WTC11 (cell line): ENCODE measurements around the gene SPAG4. TPM values are rescaled to one million over a fixed set of nuclear protein-coding genes. Genes with fewer than 3 reads are reported as not detected.

Experiments used
- CREB1 ChIP-seq: sonication (generic); formaldehyde crosslinking; IDR thresholded peaks from 2 replicates; pipeline ENCODE4 v1.8.0; 2023; ENCODE audit warnings: mild to moderate bottlenecking, missing genetic modification reagents
- EMX1 ChIP-seq: fragments of 250-450 bp; sonication (Bioruptor Pico); IDR thresholded peaks from 2 replicates; pipeline ENCODE4 v1.8.0; 2021; ENCODE audit warnings: mild to moderate bottlenecking
- ETV6 ChIP-seq: sonication (generic); formaldehyde crosslinking; IDR thresholded peaks from 2 replicates; pipeline ENCODE4 v1.8.1; 2022; ENCODE audit warnings: mild to moderate bottlenecking, missing genetic modification reagents
- NFYB ChIP-seq: sonication (generic); formaldehyde crosslinking; conservative IDR thresholded peaks from 2 replicates; pipeline ENCODE4 v1.8.0; 2022; ENCODE audit warnings: low read depth, missing genetic modification reagents
- NR1H2 ChIP-seq: sonication (generic); formaldehyde crosslinking; IDR thresholded peaks from 2 replicates; pipeline ENCODE4 v1.9.0; 2021; ENCODE audit warnings: mild to moderate bottlenecking, moderate library complexity, missing genetic modification reagents
- NR2C2 ChIP-seq: sonication (generic); formaldehyde crosslinking; IDR thresholded peaks from 2 replicates; pipeline ENCODE4 v1.8.0; 2022; ENCODE audit warnings: mild to moderate bottlenecking, missing genetic modification reagents
- OVOL2 ChIP-seq: fragments of 250-450 bp; sonication (Bioruptor Pico); IDR thresholded peaks from 2 replicates; pipeline ENCODE4 v1.9.0; 2021; ENCODE audit warnings: mild to moderate bottlenecking, borderline replicate concordance
- RELA ChIP-seq: sonication (generic); formaldehyde crosslinking; IDR thresholded peaks from 2 replicates; pipeline ENCODE4 v1.8.1; 2022; ENCODE audit warnings: missing genetic modification reagents, mild to moderate bottlenecking, borderline replicate concordance
- SOX15 ChIP-seq: fragments of 250-450 bp; sonication (Bioruptor Pico); IDR thresholded peaks from 2 replicates; pipeline ENCODE4 v1.9.0; 2021; ENCODE audit warnings: mild to moderate bottlenecking
- TEAD1 ChIP-seq: sonication (generic); formaldehyde crosslinking; IDR thresholded peaks from 2 replicates; pipeline ENCODE4 v1.8.0; 2022; ENCODE audit warnings: mild to moderate bottlenecking, missing genetic modification reagents
- ZNF138 ChIP-seq: sonication (generic); formaldehyde crosslinking; conservative IDR thresholded peaks from 2 replicates; pipeline ENCODE4 v1.8.1; 2022; ENCODE audit warnings: mild to moderate bottlenecking, moderate library complexity, missing genetic modification reagents
- ZNF263 ChIP-seq: sonication (generic); formaldehyde crosslinking; IDR thresholded peaks from 2 replicates; pipeline ENCODE4 v1.8.1; 2022; ENCODE audit warnings: low read depth, mild to moderate bottlenecking, moderate library complexity, missing genetic modification reagents
- ZNF317 ChIP-seq: sonication (generic); formaldehyde crosslinking; IDR thresholded peaks from 2 replicates; pipeline ENCODE4 v1.8.1; 2023; ENCODE audit warnings: low read depth, mild to moderate bottlenecking, moderate library complexity, missing genetic modification reagents, borderline replicate concordance
- total RNA-seq: library from RNA; stranded (reverse); gene quantifications from 3 replicates; pipeline ENCODE4 v1.2.3, GENCODE V29; 2021
- TF ChIP-seq, protein P1 (sequence below): fragments of 250-450 bp; sonication (Bioruptor Pico); IDR thresholded peaks from 2 replicates; pipeline ENCODE4 v1.8.0; 2021; ENCODE audit warnings: mild to moderate bottlenecking
- TF ChIP-seq, protein P2 (sequence below): sonication (generic); formaldehyde crosslinking; IDR thresholded peaks from 2 replicates; pipeline ENCODE4 v1.8.0; 2023; ENCODE audit warnings: mild to moderate bottlenecking, missing genetic modification reagents
- TF ChIP-seq, protein P3 (sequence below): sonication (generic); formaldehyde crosslinking; IDR thresholded peaks from 2 replicates; pipeline ENCODE4 v1.8.1; 2023; ENCODE audit warnings: mild to moderate bottlenecking, missing genetic modification reagents, moderate library complexity
- TF ChIP-seq, protein P4 (sequence below): sonication (generic); formaldehyde crosslinking; IDR thresholded peaks from 2 replicates; pipeline ENCODE4 v1.8.1; 2022; ENCODE audit warnings: mild to moderate bottlenecking, moderate library complexity, missing genetic modification reagents
- TF ChIP-seq, protein P5 (sequence below): sonication (generic); formaldehyde crosslinking; IDR thresholded peaks from 2 replicates; pipeline ENCODE4 v1.8.1; 2022; ENCODE audit warnings: missing genetic modification reagents, borderline replicate concordance
- TF ChIP-seq, protein P6 (sequence below): sonication (generic); formaldehyde crosslinking; IDR thresholded peaks from 2 replicates; pipeline ENCODE4 v1.8.1; 2022; ENCODE audit warnings: mild to moderate bottlenecking, missing genetic modification reagents, moderate library complexity, borderline replicate concordance
- TF ChIP-seq, protein P7 (sequence below): fragments of 250-450 bp; sonication (Bioruptor Pico); IDR thresholded peaks from 2 replicates; pipeline ENCODE4 v1.9.0; 2021; ENCODE audit warnings: mild to moderate bottlenecking, borderline replicate concordance
- TF ChIP-seq, protein P8 (sequence below): sonication (generic); formaldehyde crosslinking; IDR thresholded peaks from 2 replicates; pipeline ENCODE4 v1.8.0; 2022; ENCODE audit warnings: mild to moderate bottlenecking, missing genetic modification reagents
- TF ChIP-seq, protein P9 (sequence below): fragments of 250-450 bp; sonication (Bioruptor Pico); IDR thresholded peaks from 2 replicates; pipeline ENCODE4 v2.1.2; 2022; ENCODE audit warnings: mild to moderate bottlenecking, moderate library complexity

SPAG4 gene
- total RNA-seq, 1 experiment from 2014 or later: 3.5 TPM

DNA sequence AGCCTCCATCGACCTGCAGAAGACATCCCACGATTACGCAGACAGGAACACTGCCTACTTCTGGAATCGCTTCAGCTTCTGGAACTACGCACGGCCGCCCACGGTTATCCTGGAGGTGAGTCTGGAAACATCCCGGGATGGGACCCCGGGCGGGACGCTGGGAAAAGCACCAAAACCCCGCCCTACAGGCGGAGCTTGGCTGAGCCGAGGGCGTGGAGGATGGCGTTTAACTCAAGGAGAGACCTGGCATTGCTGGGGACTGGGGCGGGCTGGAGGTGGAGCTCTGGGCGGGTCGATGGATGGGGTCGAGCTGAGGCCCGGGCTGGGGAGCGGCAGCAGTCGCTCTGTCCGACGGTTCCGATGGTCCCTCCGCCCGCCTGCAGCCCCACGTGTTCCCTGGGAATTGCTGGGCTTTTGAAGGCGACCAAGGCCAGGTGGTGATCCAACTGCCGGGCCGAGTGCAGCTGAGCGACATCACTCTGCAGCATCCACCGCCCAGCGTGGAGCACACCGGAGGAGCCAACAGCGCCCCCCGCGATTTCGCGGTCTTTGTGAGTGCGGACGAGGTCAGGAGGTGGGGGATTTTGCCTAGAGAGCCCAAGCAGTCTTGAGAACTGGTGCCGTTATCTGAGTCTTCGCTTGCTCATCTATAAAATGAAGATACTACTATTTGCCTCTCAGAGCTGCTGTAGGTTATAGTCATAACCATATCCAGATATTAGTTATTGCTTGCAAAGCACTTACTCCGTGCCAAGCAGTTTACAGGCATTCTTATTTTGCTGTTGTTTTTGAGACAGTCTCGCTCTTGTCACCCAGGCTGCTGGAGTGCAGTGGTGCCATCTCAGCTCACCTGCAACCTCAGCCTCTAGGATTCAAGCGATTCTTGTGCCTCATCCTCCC, 3.8 kb downstream of the SPAG4 start (continued):
- TF ChIP-seq, protein P1, sequence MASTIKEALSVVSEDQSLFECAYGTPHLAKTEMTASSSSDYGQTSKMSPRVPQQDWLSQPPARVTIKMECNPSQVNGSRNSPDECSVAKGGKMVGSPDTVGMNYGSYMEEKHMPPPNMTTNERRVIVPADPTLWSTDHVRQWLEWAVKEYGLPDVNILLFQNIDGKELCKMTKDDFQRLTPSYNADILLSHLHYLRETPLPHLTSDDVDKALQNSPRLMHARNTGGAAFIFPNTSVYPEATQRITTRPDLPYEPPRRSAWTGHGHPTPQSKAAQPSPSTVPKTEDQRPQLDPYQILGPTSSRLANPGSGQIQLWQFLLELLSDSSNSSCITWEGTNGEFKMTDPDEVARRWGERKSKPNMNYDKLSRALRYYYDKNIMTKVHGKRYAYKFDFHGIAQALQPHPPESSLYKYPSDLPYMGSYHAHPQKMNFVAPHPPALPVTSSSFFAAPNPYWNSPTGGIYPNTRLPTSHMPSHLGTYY (CRISPR knock-in tag): no peak
- TF ChIP-seq, protein P2, sequence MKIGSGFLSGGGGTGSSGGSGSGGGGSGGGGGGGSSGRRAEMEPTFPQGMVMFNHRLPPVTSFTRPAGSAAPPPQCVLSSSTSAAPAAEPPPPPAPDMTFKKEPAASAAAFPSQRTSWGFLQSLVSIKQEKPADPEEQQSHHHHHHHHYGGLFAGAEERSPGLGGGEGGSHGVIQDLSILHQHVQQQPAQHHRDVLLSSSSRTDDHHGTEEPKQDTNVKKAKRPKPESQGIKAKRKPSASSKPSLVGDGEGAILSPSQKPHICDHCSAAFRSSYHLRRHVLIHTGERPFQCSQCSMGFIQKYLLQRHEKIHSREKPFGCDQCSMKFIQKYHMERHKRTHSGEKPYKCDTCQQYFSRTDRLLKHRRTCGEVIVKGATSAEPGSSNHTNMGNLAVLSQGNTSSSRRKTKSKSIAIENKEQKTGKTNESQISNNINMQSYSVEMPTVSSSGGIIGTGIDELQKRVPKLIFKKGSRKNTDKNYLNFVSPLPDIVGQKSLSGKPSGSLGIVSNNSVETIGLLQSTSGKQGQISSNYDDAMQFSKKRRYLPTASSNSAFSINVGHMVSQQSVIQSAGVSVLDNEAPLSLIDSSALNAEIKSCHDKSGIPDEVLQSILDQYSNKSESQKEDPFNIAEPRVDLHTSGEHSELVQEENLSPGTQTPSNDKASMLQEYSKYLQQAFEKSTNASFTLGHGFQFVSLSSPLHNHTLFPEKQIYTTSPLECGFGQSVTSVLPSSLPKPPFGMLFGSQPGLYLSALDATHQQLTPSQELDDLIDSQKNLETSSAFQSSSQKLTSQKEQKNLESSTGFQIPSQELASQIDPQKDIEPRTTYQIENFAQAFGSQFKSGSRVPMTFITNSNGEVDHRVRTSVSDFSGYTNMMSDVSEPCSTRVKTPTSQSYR (CRISPR knock-in tag): no peak
- TF ChIP-seq ZNF317 (CRISPR knock-in tag) (no peak), TEAD1 (CRISPR knock-in tag) (no peak; the same call in 1 of the 2 replicates), RELA (CRISPR knock-in tag) (no peak), NR2C2 (CRISPR knock-in tag) (0 out of 2 replicates have a peak, but pooled peaks have one; percentile 11), CREB1 (CRISPR knock-in tag) (no peak), SOX15 (CRISPR knock-in tag) (no peak), ZNF263 (CRISPR knock-in tag) (no peak), OVOL2 (no peak), NR1H2 (CRISPR knock-in tag) (no peak), ZNF138 (peak; percentile 93), EMX1 (CRISPR knock-in tag) (no peak), ETV6 (CRISPR knock-in tag) (0 out of 2 replicates have a peak, but pooled peaks have one; percentile 65), NFYB (CRISPR knock-in tag) (no peak)
- TF ChIP-seq, protein P3, sequence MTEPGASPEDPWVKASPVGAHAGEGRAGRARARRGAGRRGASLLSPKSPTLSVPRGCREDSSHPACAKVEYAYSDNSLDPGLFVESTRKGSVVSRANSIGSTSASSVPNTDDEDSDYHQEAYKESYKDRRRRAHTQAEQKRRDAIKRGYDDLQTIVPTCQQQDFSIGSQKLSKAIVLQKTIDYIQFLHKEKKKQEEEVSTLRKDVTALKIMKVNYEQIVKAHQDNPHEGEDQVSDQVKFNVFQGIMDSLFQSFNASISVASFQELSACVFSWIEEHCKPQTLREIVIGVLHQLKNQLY (CRISPR knock-in tag): no peak
- TF ChIP-seq, protein P4, sequence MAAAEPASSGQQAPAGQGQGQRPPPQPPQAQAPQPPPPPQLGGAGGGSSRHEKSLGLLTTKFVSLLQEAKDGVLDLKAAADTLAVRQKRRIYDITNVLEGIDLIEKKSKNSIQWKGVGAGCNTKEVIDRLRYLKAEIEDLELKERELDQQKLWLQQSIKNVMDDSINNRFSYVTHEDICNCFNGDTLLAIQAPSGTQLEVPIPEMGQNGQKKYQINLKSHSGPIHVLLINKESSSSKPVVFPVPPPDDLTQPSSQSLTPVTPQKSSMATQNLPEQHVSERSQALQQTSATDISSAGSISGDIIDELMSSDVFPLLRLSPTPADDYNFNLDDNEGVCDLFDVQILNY (CRISPR knock-in tag): no peak
- TF ChIP-seq, protein P5, sequence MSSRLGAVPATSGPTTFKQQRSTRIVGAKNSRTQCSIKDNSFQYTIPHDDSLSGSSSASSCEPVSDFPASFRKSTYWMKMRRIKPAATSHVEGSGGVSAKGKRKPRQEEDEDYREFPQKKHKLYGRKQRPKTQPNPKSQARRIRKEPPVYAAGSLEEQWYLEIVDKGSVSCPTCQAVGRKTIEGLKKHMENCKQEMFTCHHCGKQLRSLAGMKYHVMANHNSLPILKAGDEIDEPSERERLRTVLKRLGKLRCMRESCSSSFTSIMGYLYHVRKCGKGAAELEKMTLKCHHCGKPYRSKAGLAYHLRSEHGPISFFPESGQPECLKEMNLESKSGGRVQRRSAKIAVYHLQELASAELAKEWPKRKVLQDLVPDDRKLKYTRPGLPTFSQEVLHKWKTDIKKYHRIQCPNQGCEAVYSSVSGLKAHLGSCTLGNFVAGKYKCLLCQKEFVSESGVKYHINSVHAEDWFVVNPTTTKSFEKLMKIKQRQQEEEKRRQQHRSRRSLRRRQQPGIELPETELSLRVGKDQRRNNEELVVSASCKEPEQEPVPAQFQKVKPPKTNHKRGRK (CRISPR knock-in tag): no peak
- TF ChIP-seq, protein P6, sequence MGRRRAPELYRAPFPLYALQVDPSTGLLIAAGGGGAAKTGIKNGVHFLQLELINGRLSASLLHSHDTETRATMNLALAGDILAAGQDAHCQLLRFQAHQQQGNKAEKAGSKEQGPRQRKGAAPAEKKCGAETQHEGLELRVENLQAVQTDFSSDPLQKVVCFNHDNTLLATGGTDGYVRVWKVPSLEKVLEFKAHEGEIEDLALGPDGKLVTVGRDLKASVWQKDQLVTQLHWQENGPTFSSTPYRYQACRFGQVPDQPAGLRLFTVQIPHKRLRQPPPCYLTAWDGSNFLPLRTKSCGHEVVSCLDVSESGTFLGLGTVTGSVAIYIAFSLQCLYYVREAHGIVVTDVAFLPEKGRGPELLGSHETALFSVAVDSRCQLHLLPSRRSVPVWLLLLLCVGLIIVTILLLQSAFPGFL: 0 out of 2 replicates have a peak, but pooled peaks have one; percentile 51
- TF ChIP-seq, protein P7, sequence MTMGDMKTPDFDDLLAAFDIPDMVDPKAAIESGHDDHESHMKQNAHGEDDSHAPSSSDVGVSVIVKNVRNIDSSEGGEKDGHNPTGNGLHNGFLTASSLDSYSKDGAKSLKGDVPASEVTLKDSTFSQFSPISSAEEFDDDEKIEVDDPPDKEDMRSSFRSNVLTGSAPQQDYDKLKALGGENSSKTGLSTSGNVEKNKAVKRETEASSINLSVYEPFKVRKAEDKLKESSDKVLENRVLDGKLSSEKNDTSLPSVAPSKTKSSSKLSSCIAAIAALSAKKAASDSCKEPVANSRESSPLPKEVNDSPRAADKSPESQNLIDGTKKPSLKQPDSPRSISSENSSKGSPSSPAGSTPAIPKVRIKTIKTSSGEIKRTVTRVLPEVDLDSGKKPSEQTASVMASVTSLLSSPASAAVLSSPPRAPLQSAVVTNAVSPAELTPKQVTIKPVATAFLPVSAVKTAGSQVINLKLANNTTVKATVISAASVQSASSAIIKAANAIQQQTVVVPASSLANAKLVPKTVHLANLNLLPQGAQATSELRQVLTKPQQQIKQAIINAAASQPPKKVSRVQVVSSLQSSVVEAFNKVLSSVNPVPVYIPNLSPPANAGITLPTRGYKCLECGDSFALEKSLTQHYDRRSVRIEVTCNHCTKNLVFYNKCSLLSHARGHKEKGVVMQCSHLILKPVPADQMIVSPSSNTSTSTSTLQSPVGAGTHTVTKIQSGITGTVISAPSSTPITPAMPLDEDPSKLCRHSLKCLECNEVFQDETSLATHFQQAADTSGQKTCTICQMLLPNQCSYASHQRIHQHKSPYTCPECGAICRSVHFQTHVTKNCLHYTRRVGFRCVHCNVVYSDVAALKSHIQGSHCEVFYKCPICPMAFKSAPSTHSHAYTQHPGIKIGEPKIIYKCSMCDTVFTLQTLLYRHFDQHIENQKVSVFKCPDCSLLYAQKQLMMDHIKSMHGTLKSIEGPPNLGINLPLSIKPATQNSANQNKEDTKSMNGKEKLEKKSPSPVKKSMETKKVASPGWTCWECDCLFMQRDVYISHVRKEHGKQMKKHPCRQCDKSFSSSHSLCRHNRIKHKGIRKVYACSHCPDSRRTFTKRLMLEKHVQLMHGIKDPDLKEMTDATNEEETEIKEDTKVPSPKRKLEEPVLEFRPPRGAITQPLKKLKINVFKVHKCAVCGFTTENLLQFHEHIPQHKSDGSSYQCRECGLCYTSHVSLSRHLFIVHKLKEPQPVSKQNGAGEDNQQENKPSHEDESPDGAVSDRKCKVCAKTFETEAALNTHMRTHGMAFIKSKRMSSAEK (CRISPR knock-in tag): peak; percentile 47; the same call in 1 of the 2 replicates
- TF ChIP-seq, protein P8, sequence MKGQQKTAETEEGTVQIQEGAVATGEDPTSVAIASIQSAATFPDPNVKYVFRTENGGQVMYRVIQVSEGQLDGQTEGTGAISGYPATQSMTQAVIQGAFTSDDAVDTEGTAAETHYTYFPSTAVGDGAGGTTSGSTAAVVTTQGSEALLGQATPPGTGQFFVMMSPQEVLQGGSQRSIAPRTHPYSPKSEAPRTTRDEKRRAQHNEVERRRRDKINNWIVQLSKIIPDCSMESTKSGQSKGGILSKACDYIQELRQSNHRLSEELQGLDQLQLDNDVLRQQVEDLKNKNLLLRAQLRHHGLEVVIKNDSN (CRISPR knock-in tag): peak; percentile 77; the same call in 1 of the 2 replicates
- TF ChIP-seq, protein P9, sequence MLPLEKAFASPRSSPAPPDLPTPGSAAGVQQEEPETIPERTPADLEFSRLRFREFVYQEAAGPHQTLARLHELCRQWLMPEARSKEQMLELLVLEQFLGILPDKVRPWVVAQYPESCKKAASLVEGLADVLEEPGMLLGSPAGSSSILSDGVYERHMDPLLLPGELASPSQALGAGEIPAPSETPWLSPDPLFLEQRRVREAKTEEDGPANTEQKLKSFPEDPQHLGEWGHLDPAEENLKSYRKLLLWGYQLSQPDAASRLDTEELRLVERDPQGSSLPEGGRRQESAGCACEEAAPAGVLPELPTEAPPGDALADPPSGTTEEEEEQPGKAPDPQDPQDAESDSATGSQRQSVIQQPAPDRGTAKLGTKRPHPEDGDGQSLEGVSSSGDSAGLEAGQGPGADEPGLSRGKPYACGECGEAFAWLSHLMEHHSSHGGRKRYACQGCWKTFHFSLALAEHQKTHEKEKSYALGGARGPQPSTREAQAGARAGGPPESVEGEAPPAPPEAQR: no peak
